ENCODE results near the gene IRF1.

GRCh38 chr5:132479111-132479951, 11.2 kb downstream of the IRF1 start:
- no peak for TF ChIP-seq CTCF (IDR thresholded peaks at IDR 0.05)
- TF ChIP-seq POLR2AphosphoS5 (IDR thresholded peaks at IDR 0.05), result no peak
- TF ChIP-seq EP300 (IDR thresholded peaks at IDR 0.05), result no peak
